ENCODE measurements around the gene SORBS1. TPM values are rescaled to one million over a fixed set of nuclear protein-coding genes. Genes with fewer than 3 reads are reported as not detected.
A peak's percentile ranks its signal among the peaks of the same experiment; 100 is the strongest.

The SORBS1 gene
- total RNA-seq, 4 donors from 2014 or later, result 21.5 to 65.8 (median 30.1) TPM

- no peak overlapping the region for H3K4me3 ChIP-seq (replicated peaks in 1 of 3)
- peak overlapping the region in 2 of 3 donors; percentile 85 to 90 for H3K27ac ChIP-seq
- DNase-seq, result no peak
- TF ChIP-seq POLR2A (IDR thresholded peaks at IDR 0.05) (no peak), CTCF (IDR thresholded peaks at IDR 0.05) (no peak)
- no peaks in the 10 kb centered on the region for H3K9me3 ChIP-seq
- WGBS, 2 donors, result 86 to 92% methylated on average over 1 of the region's 1 CpG
- peaks cover 41 to 50% of the 10 kb centered on the region in 2 donors for H3K4me1 ChIP-seq
- H3K27me3 ChIP-seq, result no peaks in the 10 kb centered on the region
- intact Hi-C loops (cut with DNase I), result no loop called here
- H3K36me3 ChIP-seq, result no peaks in the 10 kb centered on the region
These were observed 272.9 kb downstream of the SORBS1 start for GRCh38 chr10:95288303-95288702.

DNA sequence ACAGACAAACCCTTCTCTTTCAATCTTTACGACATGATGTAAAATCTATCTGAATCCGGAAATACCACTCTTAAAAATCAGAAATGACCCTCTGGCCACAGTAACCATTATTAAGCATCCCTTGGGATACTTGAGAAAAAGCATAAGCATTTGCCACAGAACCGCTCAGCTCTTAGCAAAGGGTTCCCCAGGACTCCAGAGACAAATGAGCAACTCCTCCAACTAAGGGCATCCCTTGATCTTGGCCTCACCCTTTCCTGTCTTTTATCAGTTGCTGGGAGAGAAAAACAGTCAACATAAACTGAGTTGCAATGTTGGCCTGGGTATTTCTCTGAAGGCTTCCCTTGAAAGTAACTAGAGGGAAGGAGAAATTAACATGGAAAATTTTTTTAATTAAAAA lies 273.9 kb downstream of the SORBS1 start:
- peak overlapping the region in 2 of 3 donors; percentile 85 to 90 for H3K27ac ChIP-seq
- H3K4me3 ChIP-seq (replicated peaks in 1 of 3), result no peak overlapping the region
- WGBS, 2 donors, result 63 to 79% methylated on average over 3 of the region's 3 CpGs
- intact Hi-C loops (cut with DNase I), result no loop called here
- peaks cover 41 to 50% of the 10 kb centered on the region in 2 donors for H3K4me1 ChIP-seq
- no peak for DNase-seq
- H3K27me3 ChIP-seq, result no peaks in the 10 kb centered on the region
- no peaks in the 10 kb centered on the region for H3K36me3 ChIP-seq
- no peaks in the 10 kb centered on the region for H3K9me3 ChIP-seq
- no peak for TF ChIP-seq CTCF (IDR thresholded peaks at IDR 0.05)
- TF ChIP-seq POLR2A (IDR thresholded peaks at IDR 0.05), result no peak

- Histone ChIP-seq H3K27me3 (no peaks in the 10 kb centered on the region), H3K4me1 (peaks cover 41 to 50% of the 10 kb centered on the region in 2 donors), H3K27ac (peak overlapping the region in 2 of 3 donors; percentile 2 to 85), H3K36me3 (no peaks in the 10 kb centered on the region), H3K4me3 (replicated peaks in 1 of 3) (no peak overlapping the region), H3K9me3 (no peaks in the 10 kb centered on the region)
- intact Hi-C loops (cut with DNase I), result no loop called here
- no peak for DNase-seq
- TF ChIP-seq POLR2A (IDR thresholded peaks at IDR 0.05), result no peak
- no peak for TF ChIP-seq CTCF (IDR thresholded peaks at IDR 0.05)
- WGBS, 2 donors, result 84 to 100% methylated on average over 1 of the region's 1 CpG
These were observed 274.5 kb downstream of the SORBS1 start for GRCh38 chr10:95286707-95287106.

GRCh38 chr10:95285556-95285955 lies 275.6 kb downstream of the SORBS1 start:
- Histone ChIP-seq H3K27me3 (no peaks in the 10 kb centered on the region), H3K9me3 (no peaks in the 10 kb centered on the region), H3K4me1 (peaks cover 44 to 58% of the 10 kb centered on the region in 2 donors), H3K36me3 (no peaks in the 10 kb centered on the region), H3K27ac (peak overlapping the region in 1 of 3 donors; percentile 85), H3K4me3 (replicated peaks in 1 of 3) (no peak overlapping the region)
- DNase-seq, result no peak
- 92 to 93% methylated on average over 2 of the region's 2 CpGs for WGBS, 2 donors
- intact Hi-C loops (cut with DNase I), result no loop called here
- no peak for TF ChIP-seq POLR2A (IDR thresholded peaks at IDR 0.05)
- TF ChIP-seq CTCF (IDR thresholded peaks at IDR 0.05), result no peak

GRCh38 chr10:95284807-95285206 lies 276.4 kb downstream of the SORBS1 start:
- Histone ChIP-seq H3K4me1 (peaks cover 48 to 66% of the 10 kb centered on the region in 2 donors), H3K27ac (peak overlapping the region in 2 of 3 donors; percentile 18 to 85), H3K4me3 (replicated peaks in 1 of 3) (no peak overlapping the region), H3K27me3 (no peaks in the 10 kb centered on the region), H3K36me3 (no peaks in the 10 kb centered on the region), H3K9me3 (no peaks in the 10 kb centered on the region)
- WGBS, 2 donors, result 89 to 92% methylated on average over 3 of the region's 3 CpGs
- TF ChIP-seq CTCF (IDR thresholded peaks at IDR 0.05) (no peak), POLR2A (IDR thresholded peaks at IDR 0.05) (no peak)
- intact Hi-C loops (cut with DNase I), result no loop called here
- no peak for DNase-seq
